NCI-H2196 treated with DMSO at 0.1 percent for 48 hours (cell line): ENCODE results near the gene CST4.
"Not testable (repeated sequence)": the region's sequence is repeated elsewhere in the genome, so short reads cannot be mapped to it uniquely, and the experiment has no call there.

Source experiments
- DNase-seq: peaks from one replicate; lab custom pipeline; 2025; ENCODE audit not compliant: unreplicated experiment; lab: John Stamatoyannopoulos, UW

Gene CST4

DNA sequence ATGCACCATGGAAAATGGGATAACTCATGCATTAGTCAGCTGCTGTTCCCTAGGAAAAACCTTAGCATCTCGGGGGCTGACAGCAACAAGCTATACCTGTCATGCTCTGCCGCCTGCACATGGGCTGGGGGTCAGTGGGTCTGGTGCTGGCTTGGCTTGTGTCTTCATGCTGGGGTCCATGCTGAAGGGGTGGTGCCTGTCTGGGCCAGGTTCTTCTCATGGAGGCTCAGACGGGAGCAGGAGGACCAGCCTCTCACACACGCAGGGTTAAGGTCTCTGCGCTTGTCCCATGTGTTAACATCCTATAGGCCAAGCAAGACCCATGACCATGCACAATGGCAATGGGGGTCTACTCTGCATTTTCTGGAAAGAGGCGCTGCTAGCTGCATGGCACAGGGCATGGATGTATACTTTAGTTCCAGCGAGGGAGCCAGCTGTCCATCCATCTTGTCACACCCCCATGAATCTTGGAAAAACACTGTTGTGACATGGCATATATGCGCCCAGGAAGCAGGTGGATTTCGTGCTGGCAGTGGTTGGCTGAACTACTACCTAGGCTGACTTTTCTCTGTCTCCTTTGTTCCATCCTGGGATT lies 26.5 kb downstream of the CST4 start:
- no peak for DNase-seq

GRCh38 chr20:23661002-23661429 lies 27.8 kb downstream of the CST4 start:
- no peak for DNase-seq

GRCh38 chr20:23659989-23660837 lies 28.6 kb downstream of the CST4 start:
- DNase-seq, result no peak

GRCh38 chr20:23659610-23659988 lies 29.2 kb downstream of the CST4 start:
- not testable (repeated sequence) for DNase-seq

DNA sequence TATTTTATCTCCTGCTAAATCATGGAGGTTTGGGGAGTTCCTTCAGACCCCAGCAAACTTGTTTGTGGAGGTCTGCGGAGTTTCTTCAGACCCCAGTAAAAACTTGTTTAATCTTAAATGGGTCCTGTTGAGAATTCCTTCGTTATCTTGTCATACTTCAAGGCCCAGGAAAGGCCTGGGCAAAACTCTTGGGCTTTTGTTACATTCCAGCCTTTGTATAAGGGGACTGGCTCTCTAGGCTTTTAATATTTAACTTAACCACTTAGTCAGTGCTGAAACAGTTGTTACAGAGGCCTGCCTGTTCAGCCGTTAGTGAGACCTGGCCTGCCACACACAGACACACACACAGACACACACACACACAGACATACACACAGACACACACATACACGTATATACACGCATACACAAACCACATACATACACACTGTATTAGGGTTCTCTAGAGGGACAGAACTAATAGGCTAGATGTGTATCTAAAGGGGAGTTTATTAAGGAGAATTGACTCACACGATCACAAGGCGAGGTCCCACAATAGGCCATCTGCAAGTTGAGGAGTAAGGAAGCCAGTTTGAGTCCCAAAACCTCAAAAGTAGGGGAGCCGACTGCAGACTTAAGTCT lies 29.7 kb downstream of the CST4 start:
- DNase-seq, result no peak

GRCh38 chr20:23658336-23658735 lies 30.5 kb downstream of the CST4 start:
- DNase-seq, result no peak

DNA sequence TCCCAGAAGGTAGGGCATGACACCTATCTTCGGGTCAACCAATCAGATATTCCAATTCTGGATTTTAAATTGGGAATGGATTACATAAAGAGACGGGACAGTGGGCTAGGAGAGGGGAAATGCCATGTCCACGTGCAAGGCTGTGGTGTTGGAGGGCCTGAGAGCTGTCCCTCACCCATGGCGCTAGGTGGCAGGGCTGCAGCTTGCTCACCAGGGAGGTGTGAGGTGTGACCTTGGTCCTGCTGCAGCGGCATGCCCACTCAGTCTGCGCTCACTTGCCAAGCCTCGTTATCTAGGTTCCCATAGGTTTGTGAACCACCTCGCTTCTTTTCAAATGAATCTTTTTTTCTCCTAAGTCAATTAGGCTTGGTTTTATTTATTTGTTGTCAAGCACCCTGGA lies 31.6 kb downstream of the CST4 start:
- no peak for DNase-seq

DNA sequence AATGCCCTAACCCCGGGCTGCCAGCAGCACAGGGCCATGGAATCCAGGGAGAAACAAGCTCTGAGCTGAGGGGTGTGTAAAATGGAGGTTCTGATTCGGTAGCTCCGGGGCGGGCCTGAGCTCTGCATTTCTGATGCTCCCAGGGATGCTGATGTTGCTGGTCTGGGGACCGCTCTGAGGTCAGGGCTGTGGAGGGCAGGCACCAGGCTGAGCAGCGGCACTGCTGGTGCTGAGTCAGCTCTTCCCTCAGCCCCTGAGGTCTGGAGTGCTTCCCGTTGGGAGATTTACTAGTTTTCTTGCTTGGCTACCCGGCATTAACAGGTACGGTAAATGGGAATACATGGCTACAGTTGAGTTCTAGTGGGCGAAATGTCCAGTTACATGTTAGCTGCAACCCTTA lies 32.5 kb downstream of the CST4 start:
- DNase-seq, result no peak

GRCh38 chr20:23655491-23656211 lies 33.2 kb downstream of the CST4 start:
- DNase-seq, result no peak

GRCh38 chr20:23654717-23655116 lies 34.1 kb downstream of the CST4 start:
- no peak for DNase-seq

- no peak for DNase-seq
Observed at GRCh38 chr20:23654000-23654399, 34.8 kb downstream of the CST4 start.

- DNase-seq, result no peak
Observed at GRCh38 chr20:23653400-23653938, 35.4 kb downstream of the CST4 start.

DNA sequence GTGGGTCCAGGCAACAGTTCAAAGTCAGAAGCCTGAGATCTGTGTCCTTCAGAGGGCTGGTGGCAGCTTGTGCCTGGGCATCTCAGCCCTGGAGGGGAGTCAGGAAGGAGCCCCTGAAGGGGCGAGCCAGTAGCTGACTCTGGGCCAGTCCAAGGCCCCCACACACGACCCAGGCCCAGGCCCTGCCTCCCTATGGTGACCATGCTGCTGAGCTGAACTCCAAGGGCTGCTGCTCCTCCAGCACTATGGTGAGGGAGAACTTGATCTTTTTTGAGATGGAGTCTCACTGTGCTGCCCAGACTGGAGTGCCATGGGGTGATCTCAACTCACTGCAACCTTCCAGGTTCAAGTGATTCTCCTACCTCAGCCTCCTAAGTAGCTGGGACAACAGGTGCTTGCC lies 35.9 kb downstream of the CST4 start:
- no peak for DNase-seq

DNA sequence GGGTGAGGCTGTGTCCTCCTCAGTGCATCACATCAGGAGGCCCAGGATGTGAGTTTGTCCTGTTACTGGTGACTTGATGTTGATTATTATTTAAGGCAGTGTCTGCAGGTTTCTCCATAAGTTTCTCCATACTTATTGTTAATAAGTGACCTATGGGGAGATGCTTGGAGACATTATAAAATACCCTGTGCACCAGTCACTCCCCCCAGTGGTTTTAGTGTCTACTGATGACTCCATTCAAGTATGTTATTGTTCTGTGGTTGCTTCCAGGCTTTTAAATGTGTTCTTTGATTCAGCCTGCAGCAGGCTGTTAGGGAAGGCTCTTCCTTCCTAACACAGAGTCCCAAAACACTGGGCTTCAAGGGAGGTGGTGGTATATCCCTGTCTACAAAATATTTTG lies 36.5 kb downstream of the CST4 start:
- no peak for DNase-seq

- no peak for DNase-seq
Observed at GRCh38 chr20:23651117-23651516, 37.7 kb downstream of the CST4 start.

- DNase-seq, result no peak
Observed at GRCh38 chr20:23649830-23650417, 38.9 kb downstream of the CST4 start.

GRCh38 chr20:23649242-23649641 lies 39.6 kb downstream of the CST4 start:
- DNase-seq, result no peak

DNA sequence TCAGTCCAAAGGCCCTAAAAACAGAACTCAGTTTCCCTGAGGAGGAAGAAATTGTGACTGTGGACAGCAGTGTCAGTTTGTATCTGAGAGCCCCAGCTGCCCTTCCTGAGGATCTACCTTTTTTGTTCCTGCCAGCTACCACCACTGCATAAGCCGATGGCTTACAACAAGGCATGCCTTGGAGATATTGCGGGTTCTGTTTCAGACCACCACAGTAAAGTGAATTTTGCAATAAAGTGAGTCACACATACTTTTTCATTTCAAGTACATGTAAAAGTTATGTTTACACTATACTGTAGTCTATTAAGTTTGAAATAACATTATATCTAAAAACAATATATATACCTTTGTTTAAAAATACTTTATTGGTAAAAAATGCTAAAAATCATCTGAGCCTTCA lies 41.5 kb downstream of the CST4 start:
- no peak for DNase-seq

- DNase-seq, result no peak
Observed at GRCh38 chr20:23646106-23646873, 42.5 kb downstream of the CST4 start.

DNA sequence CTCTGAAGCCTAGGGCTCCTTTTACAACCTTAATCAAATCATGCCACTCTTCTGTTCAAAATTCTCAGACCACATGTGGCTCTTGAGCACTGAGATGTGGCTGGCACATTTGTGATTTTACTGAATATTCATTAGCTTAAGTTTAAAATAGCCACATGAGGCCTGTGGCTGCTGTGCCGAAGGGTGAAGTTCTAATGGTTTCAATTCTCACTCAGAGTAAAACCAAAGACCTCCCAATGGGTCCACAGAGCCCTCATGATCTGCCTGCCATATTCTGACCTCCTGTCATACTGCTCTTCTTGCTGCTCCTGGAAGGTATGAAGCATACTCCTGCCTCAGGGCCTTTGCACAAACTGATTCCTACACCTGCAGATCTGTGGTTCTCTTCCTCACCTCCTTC lies 43.3 kb downstream of the CST4 start:
- no peak for DNase-seq
